ENCODE measurements around the gene LRRC14B.

Gene LRRC14B

DNA sequence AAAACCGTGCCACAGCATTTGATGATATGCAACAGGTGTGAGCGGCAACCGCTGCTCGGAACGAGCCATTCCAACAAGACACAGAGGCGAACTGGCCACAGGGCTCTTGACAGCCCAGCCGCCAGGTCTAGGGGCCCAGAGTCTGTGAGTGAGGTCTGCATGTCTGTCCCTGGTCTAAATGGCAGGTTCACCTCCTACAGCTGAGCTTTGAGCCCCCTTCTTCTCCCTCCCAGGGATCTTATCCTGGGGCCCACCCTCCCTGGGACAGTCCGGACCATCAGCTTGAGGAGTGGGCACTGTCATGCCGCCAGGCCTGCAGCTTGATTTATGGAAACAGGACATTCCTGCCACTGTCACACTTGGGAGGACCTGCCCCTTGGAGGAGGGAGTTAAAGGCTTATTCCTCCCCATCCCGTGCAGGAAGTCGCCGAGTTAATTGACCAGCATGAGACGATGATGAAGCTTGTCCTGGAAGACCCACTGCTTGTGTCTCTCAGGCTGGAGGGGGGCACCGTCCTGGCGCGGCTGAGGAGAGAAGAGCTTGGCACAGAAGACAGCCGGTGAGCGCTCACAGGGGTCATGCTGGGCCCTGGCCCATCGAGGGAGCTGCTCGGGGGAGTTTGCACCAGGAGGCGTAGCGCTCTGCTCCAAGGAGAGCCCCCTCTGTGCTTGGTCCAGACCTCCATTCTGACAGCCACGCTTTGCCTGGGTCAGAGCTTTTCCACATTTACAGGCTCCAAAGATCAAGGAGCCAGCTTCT, 35.5 kb upstream of the LRRC14B start:
- TF ChIP-seq CTCF (IDR thresholded peaks at IDR 0.05; ENCODE audit: borderline replicate concordance, insufficient read depth, low read depth, low read length): no peak
- no peak overlapping the region for H3K4me3 ChIP-seq (ENCODE audit: low read depth, low read length)

- no peak for TF ChIP-seq CTCF (IDR thresholded peaks at IDR 0.05; ENCODE audit: borderline replicate concordance, insufficient read depth, low read depth, low read length)
- H3K4me3 ChIP-seq (ENCODE audit: low read depth, low read length): no peak overlapping the region
Observed at GRCh38 chr5:156411-157072, 34.8 kb upstream of the LRRC14B start.

DNA sequence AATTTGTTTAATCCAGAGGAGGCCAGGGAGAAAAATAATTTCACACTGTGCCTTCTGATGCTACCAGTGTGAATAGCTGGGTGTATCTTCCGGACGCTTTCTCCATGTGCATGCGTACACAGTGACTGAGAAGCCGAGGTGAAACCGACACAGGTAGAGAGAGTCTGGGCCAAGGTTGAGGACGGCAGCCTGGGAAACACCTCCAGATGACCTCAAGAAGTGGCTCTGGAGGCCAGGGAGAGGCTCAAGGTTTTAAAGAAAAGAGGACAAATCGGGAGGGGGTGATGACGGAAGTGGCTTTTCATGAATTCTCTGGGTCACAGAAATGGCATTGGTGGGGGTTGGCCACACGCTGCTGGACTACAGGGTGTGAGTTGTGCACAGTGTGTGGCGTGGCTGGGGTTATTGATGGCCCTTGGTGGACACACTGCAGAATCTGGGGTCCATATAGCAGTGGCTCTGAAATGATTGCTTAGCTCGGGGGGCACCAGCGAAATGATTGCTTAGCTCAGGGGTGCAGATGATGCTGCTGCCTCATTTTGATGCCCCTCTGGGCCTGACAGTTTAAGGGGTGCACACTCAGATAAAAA, 34.1 kb upstream of the LRRC14B start:
- no peak for TF ChIP-seq CTCF (IDR thresholded peaks at IDR 0.05; ENCODE audit: borderline replicate concordance, insufficient read depth, low read depth, low read length)

GRCh38 chr5:157801-158200, 33.5 kb upstream of the LRRC14B start:
- TF ChIP-seq CTCF (IDR thresholded peaks at IDR 0.05; ENCODE audit: borderline replicate concordance, insufficient read depth, low read depth, low read length): no peak
- no peak overlapping the region for H3K4me3 ChIP-seq (ENCODE audit: low read depth, low read length)

More for the DNA sequence above, 34.1 kb upstream of the LRRC14B start:
- no peak overlapping the region for H3K4me3 ChIP-seq (ENCODE audit: low read depth, low read length)

DNA sequence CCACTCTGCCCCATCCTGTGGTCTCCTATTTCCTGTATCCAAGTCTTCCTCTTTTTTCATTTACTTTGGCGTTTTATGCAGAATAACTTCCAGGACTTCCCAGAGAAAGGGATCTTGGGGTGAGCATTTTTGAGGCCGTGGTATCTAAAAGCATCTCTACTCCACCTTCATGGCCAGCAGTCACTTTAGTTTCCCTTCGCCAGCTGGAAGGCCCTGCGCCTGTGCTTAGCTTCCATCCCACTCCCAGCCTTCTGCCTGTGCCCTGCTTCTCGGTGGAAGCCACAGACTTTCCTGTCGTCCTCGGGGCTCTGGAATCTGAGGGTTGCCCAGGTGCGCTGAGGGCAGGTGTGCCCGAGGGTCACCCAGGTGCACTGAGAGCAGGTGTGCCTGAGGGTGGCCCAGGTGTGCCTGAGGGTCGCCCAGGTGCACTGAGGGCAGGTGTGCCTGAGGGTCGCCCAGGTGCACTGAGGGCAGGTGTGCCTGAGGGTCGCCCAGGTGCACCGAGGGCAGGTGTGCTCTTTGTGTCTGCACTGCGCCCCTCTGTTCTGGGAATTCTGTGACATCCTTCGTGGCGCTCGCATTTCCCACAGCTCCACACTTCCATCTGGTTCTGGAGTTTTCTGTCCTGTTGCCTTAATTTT, 32.4 kb upstream of the LRRC14B start:
- no peak for TF ChIP-seq CTCF (IDR thresholded peaks at IDR 0.05; ENCODE audit: borderline replicate concordance, insufficient read depth, low read depth, low read length)
- no peak overlapping the region for H3K4me3 ChIP-seq (ENCODE audit: low read depth, low read length)

DNA sequence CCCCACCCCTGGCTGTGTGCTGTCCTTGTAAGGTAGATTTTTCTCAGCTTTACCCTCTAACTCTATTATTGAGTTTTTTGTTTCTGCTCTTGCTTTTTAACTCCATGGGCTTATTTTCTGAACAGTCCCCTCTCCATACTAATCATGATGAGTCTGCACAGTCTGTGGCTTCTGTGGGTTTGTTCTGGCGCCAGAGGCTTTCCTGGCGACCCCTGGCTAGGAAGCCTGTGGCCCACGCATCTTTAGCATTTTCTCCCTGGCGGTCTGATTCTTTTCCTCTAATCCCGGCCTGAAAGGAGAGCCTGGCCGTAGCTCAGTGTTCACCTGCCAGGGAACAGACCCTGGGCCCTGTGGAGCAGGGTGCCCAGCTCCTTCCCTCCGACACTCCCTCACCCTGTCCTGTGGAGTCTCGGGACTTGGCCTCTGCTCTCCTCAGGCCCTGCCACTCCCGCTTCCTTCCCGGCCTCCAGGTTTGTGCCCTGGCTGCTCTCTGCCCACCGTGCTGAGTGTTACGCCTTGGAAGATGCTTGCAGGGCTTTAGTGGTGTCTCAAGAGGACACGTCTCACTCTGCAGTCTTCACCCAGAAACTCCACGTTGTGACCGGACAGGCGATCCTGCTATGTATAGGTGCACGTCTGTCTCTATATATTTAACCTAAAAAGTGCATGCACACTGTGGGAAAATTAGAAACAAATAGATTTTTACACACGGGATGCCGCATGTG, 31.7 kb upstream of the LRRC14B start:
- no peak overlapping the region for H3K4me3 ChIP-seq (ENCODE audit: low read depth, low read length)
- no peak for TF ChIP-seq CTCF (IDR thresholded peaks at IDR 0.05; ENCODE audit: borderline replicate concordance, insufficient read depth, low read depth, low read length)
